ENCODE results near the gene MCRIP2. TPM values are rescaled to one million over a fixed set of nuclear protein-coding genes. Genes with fewer than 3 reads are reported as not detected.

The MCRIP2 gene
- total and polyA plus RNA-seq, 5 donors = 71.2 to 141 (median 87.6) TPM

DNA sequence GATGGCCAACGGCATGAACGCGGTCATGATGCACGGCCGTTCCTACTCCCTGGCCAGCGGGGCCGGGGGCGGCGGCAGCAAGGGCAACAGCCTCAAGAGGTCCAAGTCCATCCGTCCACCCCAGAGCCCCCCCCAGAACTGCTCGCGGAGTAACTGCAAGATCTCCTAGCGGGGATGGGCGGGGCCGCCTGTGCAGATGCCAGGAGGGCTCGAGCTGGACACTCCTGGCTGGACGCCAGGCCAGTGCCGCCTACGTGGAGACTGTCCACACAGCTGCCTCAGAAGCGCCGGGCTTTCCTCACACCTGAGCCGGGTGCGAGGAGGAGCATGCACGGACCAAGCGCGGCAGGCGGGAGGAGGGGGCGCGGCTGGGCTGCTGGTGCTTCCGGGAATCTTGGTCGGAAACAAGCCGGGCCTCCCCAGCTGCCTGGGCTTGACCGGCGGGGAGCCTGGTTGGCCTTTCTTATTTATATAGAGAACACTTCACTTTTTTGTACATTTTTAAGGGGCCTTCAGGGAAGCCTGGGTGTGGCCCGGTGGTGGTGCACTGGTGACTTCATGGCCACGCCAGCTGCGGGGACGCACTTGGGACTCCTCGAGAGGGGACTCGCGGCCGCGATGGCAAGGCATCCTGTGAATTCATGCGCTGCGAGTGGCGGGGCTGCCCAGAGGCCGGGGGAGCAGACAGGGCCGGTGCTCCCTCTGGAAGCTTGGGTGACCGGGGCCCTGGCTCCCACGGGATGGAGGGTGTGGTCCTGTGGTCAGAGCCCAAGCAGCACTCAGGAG is 14.0 kb upstream of the MCRIP2 start:
- Histone ChIP-seq H3K4me1 (ENCODE audit: control insufficient read depth, insufficient read depth, low read length) (no peaks in the 10 kb centered on the region), H3K4me3 (ENCODE audit: low read length) (no peak overlapping the region), H3K27ac (ENCODE audit: low read length) (no peak overlapping the region), H3K9me3 (ENCODE audit: control insufficient read depth, low read length) (no peaks in the 10 kb centered on the region), H3K27me3 (ENCODE audit: control insufficient read depth, insufficient read depth) (no peaks in the 10 kb centered on the region)
- intact Hi-C loops (cut with DNase I) = no loop called here
- DNase-seq (peak in 2 of 3 donors; percentile 79 to 80), ATAC-seq (no peak)
- WGBS = 80% methylated on average over 50 of the region's 50 CpGs

DNA sequence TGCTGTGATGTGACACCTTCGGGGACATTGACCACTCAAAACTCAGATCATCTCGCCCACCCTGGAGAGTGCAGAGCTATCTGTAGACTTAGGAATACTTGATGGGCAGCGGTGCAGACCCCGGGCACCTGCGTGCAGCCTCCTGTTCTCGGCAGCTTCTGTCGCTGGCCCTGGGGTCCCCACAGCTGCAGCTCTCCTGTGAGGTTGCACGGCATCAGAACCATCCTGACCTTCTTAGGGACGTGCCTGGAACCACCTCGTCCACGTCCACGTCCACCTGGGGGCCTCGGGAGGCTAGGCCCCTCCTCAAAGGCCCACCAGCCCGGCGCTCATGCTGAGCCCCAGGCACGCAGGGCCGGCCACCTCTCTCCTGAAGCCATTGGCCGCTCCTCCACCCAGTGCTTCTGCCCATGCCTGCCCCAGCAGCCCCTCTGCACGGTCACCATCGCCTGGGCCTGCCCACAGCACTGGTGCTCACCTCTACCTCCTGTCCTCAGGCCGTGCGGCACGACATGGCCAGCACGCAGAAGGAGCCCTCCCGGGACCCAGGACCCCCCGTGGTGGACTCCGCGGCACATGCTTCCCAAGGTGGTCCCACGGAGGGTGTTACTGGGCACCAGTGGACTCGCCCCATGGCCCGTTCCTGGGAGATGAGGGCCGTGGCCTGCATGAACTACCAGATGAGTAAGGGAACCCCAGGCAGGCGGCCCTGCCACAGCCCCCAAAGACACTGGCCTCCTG is 13.1 kb upstream of the MCRIP2 start:
- 93% methylated on average over 33 of the region's 33 CpGs for WGBS
- DNase-seq (peak in 2 of 3 donors; percentile 47 to 63), ATAC-seq (no peak)
- H3K4me3 ChIP-seq (ENCODE audit: low read length) = no peak overlapping the region
- H3K9me3 ChIP-seq (ENCODE audit: control insufficient read depth, low read length) = no peaks in the 10 kb centered on the region
- H3K4me1 ChIP-seq (ENCODE audit: control insufficient read depth, insufficient read depth, low read length) = no peaks in the 10 kb centered on the region
- H3K27me3 ChIP-seq (ENCODE audit: control insufficient read depth, insufficient read depth) = no peaks in the 10 kb centered on the region
- intact Hi-C loops (cut with DNase I) = no loop called here
- H3K27ac ChIP-seq (ENCODE audit: low read length) = no peak overlapping the region

DNA sequence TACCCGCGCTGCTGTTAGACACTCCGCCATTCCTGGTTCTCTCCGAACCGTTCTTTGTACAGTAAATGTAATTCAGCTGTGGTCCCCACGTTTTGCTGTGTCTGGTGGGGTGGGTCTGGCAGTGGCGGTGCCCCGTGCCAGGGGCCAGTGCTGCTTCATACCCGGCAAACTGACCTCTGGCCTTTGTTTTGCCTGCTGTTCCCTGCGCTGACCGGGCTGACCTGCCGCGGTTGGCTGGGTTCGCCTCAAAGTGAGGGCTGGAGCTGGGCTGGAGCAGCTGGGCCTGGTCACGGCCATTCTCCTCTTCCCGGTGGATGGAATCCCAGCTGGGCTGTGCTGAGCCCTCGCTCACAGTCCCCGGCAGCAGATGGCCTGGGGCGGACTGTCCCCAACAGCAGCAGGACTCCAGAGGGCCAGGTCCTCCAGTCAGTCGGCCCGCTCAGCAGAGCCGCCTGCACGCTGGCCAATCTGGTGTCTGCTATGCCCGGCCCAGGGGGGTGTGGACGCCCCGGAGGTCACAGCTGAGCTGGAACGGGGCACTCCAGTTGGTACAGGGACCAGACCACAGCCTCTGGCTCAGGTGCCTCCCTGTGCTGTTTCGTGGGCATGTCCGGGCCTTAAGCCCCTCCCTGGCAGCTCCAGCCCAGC is 12.3 kb upstream of the MCRIP2 start:
- DNase-seq (peak in 2 of 3 donors; percentile 67 to 74), ATAC-seq (peak; percentile 7 to 50)
- H3K27me3 ChIP-seq (ENCODE audit: control insufficient read depth, insufficient read depth) = no peaks in the 10 kb centered on the region
- intact Hi-C loops (cut with DNase I) = no loop called here
- WGBS = 58% methylated on average over 29 of the region's 29 CpGs
- no peak overlapping the region for H3K4me3 ChIP-seq (ENCODE audit: low read length)
- H3K4me1 ChIP-seq (ENCODE audit: control insufficient read depth, insufficient read depth, low read length) = no peaks in the 10 kb centered on the region
- H3K27ac ChIP-seq (ENCODE audit: low read length) = no peak overlapping the region
- no peaks in the 10 kb centered on the region for H3K9me3 ChIP-seq (ENCODE audit: control insufficient read depth, low read length)

DNA sequence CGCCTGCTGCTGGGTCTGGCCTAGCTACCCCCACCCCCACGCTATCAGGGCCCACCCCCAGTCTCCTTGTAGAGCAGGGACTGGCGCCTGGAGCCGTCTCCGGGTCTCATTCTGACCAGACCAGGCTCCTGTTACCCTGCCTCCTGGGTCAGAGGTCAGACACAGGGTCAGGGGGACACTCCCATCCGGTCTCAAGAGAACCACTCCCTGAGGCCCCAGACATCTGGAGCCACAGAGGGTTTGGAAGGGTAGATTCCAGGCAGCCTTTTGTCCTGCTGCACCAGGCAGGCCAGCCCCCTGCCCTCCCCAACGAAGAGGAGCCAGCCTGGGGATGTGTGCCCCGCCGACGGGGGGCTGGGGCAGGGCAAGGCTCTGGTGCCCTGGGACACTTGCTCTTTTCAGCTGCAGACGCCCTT is 11.8 kb upstream of the MCRIP2 start:
- peak; percentile 16 to 72 for ATAC-seq

DNA sequence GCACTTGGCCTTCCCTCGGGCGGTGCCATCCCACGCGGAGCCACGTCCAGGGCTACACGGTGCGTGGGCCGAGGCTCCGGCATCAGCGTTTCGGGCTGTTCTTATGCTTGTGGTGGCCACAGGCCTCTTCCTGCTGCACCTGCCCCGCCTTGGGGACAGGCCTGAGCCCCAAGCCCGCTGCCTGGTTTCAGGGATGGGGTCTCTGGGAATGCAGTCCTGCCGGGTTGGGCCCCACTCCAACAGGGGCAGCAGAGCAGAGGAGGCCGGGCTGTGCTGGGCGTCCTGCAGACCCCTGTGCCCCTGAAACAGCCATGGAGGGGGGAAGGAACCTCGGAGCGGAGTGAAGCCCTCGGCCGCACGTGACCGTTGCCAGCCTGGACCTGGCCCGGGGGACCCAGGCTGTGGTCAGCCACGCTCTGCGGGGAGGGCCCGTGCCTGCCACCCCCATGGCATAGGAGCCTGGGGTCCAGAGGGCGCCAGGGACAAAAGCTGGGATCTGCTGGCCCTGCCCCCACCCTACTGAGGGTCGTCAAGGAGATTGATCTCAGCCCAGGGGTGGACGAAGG is 11.3 kb upstream of the MCRIP2 start:
- Histone ChIP-seq H3K4me1 (ENCODE audit: control insufficient read depth, insufficient read depth, low read length) (peaks cover 2% of the 10 kb centered on the region), H3K9me3 (ENCODE audit: control insufficient read depth, low read length) (no peaks in the 10 kb centered on the region), H3K4me3 (ENCODE audit: low read length) (no peak overlapping the region), H3K27ac (ENCODE audit: low read length) (no peak overlapping the region), H3K27me3 (ENCODE audit: control insufficient read depth, insufficient read depth) (no peaks in the 10 kb centered on the region)
- intact Hi-C loops (cut with DNase I) = no loop called here
- DNase-seq = peak in 1 of 3 donors; percentile 69
- peak in 1 of 2 donors; percentile 12 for ATAC-seq
- WGBS = 26% methylated on average over 29 of the region's 29 CpGs

More for the DNA sequence above, 11.8 kb upstream of the MCRIP2 start:
- DNase-seq = peak; percentile 70 to 75 (median 73)
- no peaks in the 10 kb centered on the region for H3K27me3 ChIP-seq (ENCODE audit: control insufficient read depth, insufficient read depth)
- no peaks in the 10 kb centered on the region for H3K4me1 ChIP-seq (ENCODE audit: control insufficient read depth, insufficient read depth, low read length)
- no peaks in the 10 kb centered on the region for H3K9me3 ChIP-seq (ENCODE audit: control insufficient read depth, low read length)
- H3K27ac ChIP-seq (ENCODE audit: low read length) = no peak overlapping the region
- intact Hi-C loops (cut with DNase I) = no loop called here
- no peak overlapping the region for H3K4me3 ChIP-seq (ENCODE audit: low read length)
- 33% methylated on average over 11 of the region's 11 CpGs for WGBS

DNA sequence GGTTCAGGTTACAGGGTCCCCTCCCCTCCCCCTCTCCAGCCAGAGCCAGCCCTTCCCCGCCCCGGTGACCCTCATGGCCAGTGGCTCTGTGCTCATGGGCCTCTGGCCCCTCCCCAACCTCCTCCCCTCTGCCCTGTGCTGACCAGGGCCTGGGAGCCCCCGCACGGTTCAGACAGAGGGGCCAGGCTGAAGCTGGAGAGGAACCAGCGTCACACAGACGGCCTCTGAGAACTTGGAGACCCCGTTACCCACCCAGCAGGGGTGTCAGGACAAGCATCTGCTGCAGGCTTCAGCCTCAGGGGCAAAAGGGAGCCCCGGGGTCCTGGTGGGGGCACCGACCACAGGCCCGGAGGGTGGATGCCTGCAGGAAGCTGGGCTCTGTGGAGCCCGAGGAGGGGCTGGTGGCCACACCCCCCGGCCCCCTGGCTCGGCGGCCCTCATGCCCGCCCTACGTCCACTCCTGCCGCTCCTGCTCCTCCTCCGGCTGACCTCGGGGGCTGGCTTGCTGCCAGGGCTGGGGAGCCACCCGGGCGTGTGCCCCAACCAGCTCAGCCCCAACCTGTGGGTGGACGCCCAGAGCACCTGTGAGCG is 10.7 kb upstream of the MCRIP2 start, which contains the start of gene WFIKKN1:
TSS of gene WFIKKN1 (plus strand) at position 171 of the 591 bp plus-strand sequence. CDS start at position 440, 269 bp downstream.
- intact Hi-C loops (cut with DNase I) = no loop called here
- Histone ChIP-seq H3K27ac (ENCODE audit: low read length) (no peak within 1 kb of the TSS), H3K4me1 (ENCODE audit: control insufficient read depth, insufficient read depth, low read length) (peaks cover 2% of the 10 kb centered on the region), H3K27me3 (ENCODE audit: control insufficient read depth, insufficient read depth) (no peaks in the 10 kb centered on the region), H3K9me3 (ENCODE audit: control insufficient read depth, low read length) (no peaks in the 10 kb centered on the region), H3K4me3 (ENCODE audit: low read length) (no peak within 1 kb of the TSS)
- 5% methylated on average over 23 of the region's 23 CpGs for WGBS
- DNase-seq (peak in 2 of 3 donors; percentile 72 to 83), ATAC-seq (peak in 1 of 2 donors; percentile 10)

DNA sequence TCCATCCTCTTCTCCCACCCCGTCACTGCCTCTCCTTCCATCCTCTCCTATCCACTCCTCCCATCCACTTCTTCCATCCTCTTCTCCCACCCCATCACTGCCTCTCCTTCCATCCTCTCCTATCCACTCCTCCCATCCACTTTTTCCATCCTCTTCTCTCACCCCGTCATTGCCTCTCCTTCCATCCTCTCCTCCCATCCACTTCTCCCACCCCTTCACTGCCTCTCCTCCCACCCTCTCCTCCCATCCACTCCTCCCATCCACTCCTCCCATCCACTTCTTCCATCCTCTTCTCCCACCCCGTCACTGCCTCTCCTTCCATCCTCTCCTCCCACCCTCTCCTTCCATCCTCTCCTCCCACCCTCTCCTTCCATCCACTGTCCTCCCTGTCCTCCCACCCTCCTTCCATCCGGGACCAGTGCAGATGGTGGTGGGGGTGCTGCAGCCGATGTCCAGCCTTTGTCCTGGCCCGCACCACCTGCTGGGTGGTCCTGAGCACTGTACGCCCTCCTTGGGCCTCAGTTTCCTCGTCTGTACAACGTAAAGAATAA is 9.7 kb upstream of the MCRIP2 start:
- Histone ChIP-seq H3K27me3 (ENCODE audit: control insufficient read depth, insufficient read depth) (no peaks in the 10 kb centered on the region), H3K4me1 (ENCODE audit: control insufficient read depth, insufficient read depth, low read length) (peaks cover 2% of the 10 kb centered on the region), H3K9me3 (ENCODE audit: control insufficient read depth, low read length) (no peaks in the 10 kb centered on the region), H3K4me3 (ENCODE audit: low read length) (no peak overlapping the region), H3K27ac (ENCODE audit: low read length) (no peak overlapping the region)
- DNase-seq (no peak), ATAC-seq (no peak)
- 50% methylated on average over 9 of the region's 9 CpGs for WGBS
- intact Hi-C loops (cut with DNase I) = no loop called here

DNA sequence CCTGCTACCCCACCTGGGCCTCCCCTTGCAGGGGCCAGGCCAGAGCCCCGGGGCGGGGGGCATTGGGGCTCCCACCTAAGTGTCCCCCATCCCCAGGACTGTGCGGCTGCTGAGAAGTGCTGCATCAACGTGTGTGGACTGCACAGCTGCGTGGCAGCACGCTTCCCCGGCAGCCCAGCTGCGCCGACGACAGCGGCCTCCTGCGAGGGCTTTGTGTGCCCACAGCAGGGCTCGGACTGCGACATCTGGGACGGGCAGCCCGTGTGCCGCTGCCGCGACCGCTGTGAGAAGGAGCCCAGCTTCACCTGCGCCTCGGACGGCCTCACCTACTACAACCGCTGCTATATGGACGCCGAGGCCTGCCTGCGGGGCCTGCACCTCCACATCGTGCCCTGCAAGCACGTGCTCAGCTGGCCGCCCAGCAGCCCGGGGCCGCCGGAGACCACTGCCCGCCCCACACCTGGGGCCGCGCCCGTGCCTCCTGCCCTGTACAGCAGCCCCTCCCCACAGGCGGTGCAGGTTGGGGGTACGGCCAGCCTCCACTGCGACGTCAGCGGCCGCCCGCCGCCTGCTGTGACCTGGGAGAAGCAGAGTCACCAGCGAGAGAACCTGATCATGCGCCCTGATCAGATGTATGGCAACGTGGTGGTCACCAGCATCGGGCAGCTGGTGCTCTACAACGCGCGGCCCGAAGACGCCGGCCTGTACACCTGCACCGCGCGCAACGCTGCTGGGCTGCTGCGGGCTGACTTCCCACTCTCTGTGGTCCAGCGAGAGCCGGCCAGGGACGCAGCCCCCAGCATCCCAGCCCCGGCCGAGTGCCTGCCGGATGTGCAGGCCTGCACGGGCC is 8.9 kb upstream of the MCRIP2 start:
- Histone ChIP-seq H3K4me3 (ENCODE audit: low read length) (no peak overlapping the region), H3K27ac (ENCODE audit: low read length) (no peak overlapping the region), H3K9me3 (ENCODE audit: control insufficient read depth, low read length) (no peaks in the 10 kb centered on the region), H3K4me1 (ENCODE audit: control insufficient read depth, insufficient read depth, low read length) (peaks cover 5% of the 10 kb centered on the region), H3K27me3 (ENCODE audit: control insufficient read depth, insufficient read depth) (no peaks in the 10 kb centered on the region)
- WGBS = 95% methylated on average over 67 of the region's 67 CpGs
- intact Hi-C loops (cut with DNase I) = no loop called here
- DNase-seq (peak in 2 of 3 donors; percentile 40 to 74), ATAC-seq (no peak)

DNA sequence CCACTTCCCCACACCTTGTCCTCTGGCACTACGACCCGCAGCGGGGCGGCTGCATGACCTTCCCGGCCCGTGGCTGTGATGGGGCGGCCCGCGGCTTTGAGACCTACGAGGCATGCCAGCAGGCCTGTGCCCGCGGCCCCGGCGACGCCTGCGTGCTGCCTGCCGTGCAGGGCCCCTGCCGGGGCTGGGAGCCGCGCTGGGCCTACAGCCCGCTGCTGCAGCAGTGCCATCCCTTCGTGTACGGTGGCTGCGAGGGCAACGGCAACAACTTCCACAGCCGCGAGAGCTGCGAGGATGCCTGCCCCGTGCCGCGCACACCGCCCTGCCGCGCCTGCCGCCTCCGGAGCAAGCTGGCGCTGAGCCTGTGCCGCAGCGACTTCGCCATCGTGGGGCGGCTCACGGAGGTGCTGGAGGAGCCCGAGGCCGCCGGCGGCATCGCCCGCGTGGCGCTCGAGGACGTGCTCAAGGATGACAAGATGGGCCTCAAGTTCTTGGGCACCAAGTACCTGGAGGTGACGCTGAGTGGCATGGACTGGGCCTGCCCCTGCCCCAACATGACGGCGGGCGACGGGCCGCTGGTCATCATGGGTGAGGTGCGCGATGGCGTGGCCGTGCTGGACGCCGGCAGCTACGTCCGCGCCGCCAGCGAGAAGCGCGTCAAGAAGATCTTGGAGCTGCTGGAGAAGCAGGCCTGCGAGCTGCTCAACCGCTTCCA is 8.1 kb upstream of the MCRIP2 start:
- no peaks in the 10 kb centered on the region for H3K9me3 ChIP-seq (ENCODE audit: control insufficient read depth, low read length)
- intact Hi-C loops (cut with DNase I) = no loop called here
- no peaks in the 10 kb centered on the region for H3K27me3 ChIP-seq (ENCODE audit: control insufficient read depth, insufficient read depth)
- WGBS = 97% methylated on average over 74 of the region's 74 CpGs
- H3K4me1 ChIP-seq (ENCODE audit: control insufficient read depth, insufficient read depth, low read length) = peaks cover 5% of the 10 kb centered on the region
- no peak for ATAC-seq
- no peak overlapping the region for H3K4me3 ChIP-seq (ENCODE audit: low read length)
- no peak overlapping the region for H3K27ac ChIP-seq (ENCODE audit: low read length)
- peak in 2 of 3 donors; percentile 58 to 64 for DNase-seq

All from right cardiac atrium (tissue), 5 donors.